Amygdala (tissue), 56 donors: ENCODE measurements around the gene WWOX.

Experiments used
- DNase-seq, 56 donors: peaks; one replicate each; lab custom pipeline; 2025; lab: John Stamatoyannopoulos, UW

Gene WWOX

DNA sequence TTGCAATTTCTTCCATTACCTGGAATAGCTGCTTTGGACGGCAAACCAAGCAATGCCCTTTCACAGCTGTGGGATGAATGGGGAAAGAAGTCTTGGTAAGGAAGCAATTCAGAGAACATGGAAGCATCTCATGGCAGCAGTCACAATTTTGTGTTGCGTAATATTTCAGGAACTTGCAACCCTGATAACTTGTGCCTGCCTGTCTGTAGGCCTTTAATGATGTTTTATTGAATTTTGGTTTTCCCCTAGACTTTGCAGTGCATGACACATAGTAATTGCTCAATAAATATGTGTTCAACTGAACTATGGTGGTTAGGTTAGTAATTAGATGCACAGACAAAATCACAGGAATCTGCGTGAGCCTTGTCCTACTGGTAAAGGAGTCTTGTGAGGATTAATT, 439.5 kb downstream of the WWOX start:
- no peak for DNase-seq

DNA sequence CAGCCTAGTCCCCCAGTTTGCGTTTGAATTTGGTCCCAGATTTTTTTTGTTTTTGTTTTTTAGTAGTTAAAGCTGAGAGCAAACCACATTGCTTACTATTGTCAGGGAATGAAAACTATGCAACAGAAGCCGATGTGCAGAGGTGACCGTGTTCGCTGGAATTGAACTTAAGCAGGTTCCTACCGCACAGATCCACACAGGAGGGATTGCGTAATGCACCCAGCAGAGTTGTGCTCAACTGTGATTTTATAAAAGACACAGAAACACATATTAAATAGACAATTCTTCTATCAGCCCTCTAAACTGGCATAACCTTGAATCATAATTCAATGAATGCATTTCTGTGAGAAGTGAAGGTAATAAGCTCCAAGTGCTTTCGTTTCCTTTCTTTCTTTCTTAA, 443.0 kb downstream of the WWOX start:
- DNase-seq, result no peak

DNA sequence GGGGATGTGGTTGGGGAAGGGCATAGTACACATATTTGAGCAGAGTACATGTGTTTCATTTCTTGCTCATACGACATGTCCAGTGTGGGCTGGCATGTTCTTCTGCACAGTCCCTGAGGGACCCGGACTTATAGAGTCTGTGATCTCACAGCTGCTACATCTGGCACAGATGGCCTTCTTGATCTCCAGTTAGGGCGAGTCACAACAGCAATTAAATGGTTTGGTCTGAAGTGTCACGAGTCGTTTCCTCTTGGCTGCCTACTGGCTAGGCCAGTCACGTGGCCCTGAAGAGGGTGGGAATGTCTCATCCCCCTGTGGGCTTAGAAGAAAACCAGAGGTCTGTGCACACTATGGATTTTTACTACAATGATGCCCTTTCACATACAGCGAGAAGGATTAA, 443.6 kb downstream of the WWOX start:
- DNase-seq, result no peak

DNA sequence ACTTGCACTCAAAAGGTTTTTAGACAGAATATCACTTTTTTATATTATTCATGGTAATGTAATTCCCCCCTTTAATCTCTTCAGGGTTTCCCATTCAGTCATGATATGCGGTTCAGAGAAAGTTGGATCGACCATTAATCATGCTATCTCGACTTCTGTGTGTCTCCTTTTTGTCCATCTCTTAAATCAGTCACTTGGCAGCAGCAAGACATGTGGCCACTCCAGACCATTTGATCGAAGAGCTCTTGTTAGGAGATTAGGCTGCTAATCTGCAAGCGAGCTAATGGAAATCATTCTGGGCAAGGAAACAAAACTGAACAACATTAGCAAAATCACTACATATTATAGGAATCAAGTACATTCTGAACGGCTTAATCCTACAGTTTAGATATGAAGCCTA, 449.9 kb downstream of the WWOX start:
- DNase-seq, result no peak

DNA sequence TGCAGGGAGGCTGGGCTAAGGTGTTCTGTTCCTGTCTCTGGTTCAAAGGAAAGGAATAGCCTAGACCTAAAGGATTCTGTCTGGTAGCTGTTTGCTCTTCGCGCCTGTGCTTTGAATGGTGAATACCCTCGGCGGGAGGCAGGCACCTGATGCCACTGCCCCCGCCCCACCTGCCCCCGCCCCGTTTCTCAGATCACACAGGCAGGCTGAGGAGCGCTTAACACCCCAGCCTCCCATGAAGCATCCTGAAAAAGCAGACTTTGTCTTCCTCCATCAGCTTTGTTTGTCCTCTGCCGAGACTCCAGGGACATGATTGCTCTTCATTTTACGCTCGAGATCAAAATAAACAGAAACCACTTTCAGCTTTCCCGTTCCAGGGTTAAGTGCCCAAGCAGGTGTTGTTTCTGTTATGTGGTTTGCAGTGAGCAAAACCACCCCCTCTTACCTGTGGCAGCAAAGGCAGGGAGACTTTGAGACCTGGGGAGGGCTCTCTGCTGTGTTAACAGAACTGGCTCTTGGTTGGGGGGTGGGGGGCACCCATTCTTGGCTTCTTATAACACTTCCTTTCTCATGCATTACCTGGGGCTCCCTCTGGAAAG, 452.1 kb downstream of the WWOX start:
- no peak for DNase-seq

DNA sequence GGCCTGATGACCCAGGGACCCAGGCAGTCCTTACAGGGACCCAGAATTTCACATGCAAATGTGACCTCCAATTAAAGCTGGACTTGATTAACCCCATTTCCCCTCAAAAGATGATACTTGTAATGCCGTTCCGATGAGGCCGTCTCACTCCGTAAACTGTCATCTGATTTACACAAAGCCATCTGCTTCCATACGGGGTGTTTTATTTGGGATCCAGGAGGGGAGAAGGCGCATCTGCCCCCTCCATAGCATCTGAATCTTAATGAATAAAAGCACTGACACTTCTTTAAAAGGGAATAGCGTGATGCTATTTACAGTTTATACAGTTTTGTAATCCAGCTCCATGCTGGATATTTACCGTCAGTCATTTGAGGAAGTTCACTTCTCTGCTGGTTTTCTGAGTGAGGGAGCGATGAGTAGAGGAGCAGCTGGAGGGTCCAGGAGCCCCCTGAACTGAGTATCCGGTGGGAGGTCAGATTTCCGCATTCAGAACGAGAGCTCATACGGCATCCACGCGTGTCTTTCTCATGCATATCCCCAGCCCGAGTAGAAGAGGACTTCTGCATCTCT, 452.7 kb downstream of the WWOX start:
- no peak for DNase-seq

DNA sequence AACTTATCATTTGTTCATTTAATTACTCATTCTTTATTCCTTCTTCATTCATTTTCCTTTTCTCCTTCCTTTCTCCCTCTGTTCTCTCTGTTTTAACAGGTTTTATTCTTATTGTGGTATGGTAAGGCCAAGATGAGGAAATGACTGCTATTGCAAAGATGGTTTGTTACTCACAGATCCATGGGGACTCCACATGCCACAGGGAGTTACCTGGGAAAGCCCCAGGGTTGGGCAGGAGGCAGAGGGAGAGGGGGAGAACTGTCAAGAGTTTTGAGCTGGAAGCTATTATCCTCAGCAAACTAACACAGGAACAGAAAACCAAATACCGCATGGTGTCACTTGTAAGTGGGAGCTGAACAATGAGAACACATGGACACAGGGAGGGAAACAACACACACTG, 453.3 kb downstream of the WWOX start:
- no peak for DNase-seq

DNA sequence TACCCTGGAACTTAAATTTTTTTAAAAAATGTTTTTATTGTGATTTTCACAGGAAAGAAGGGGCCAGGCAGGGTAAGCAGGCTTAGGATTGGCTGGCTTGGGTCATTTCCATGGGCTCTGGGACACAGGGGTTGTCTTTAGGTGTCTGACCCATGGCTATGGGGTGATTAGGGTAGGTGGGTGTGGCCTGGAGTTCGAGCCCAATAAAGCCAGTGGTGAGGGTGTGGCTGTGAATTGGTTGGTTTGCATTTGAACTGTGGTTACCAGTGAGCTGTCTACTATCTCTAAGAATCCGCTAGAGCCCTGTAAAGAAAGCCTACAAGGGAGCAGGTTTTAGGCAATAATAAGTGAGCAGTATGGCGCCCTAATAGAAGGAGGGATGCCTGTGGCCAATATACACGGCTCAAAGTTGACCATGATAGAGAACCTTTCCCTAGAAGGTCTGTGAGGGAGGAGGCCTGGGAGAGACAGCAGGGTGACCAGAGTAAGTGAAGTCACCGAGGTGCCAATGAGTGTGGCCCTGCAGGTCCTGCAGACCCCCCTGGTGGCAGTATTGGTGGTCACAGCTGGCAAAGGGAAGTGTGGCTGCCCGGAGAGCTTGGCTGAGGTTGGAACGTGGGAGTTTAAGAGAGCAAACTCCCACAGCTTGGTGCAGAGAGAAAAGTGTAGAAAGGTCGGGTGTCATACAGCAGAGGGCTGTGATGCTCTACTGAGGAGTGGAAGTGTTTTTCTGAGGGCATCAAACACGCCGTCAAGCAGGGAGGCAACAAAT, 454.0 kb downstream of the WWOX start:
- DNase-seq, result no peak

DNA sequence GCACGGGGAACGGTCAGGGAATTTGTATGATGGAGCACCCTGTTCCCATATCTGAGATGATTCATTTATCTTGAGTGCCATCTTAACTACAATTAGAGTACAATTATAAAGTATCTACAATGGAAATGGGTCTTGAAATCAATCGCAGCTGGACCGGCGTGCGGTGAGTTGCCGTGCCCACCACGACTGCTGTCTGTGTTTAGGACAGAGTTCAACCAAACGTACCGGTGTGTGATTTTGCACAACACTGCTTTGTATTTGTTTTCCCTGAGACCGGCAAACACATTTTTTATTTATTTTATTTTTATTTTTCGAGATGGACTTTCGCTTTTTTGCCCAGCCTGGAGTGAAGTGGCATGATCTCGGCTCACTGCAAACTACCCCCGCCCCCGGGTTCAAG, 457.0 kb downstream of the WWOX start:
- no peak for DNase-seq

DNA sequence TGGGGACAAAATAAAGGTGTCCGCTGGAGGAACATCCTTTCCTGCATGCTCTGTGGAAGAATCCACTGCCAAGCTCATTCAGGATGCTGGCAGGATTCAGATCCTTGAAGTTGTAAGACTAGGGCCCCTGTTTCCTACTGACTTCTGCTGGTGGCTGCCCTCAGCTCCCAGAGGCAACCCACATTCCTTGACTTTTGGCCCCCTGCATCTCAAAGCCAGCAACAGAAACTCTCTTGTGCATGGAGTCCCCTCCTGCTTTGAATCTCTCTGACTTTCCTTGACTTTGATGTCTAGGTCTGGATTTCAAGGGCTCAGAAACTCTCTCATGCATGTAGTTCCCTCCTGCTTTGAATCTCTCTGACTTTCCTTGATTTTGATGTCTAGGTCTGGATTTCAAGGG, 461.5 kb downstream of the WWOX start:
- DNase-seq, result no peak

DNA sequence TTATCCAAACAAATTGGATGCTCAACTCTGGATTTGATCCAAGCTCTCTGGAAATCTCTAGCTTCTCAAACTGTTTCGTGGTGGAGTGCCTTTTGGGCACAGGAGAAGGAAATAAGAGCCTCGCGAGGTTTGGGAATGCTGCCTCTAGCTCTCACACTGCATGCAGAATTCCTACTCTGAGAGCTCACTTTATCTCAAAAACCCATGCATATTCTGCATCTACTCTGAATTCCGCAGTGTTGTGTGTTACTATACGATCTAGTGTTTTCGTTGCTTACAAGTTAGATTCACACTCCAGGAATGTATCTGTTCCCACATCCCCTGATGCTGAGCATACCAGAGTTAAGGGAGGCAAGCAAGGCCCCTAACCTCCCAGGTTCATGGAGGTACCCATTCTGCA, 462.7 kb downstream of the WWOX start:
- DNase-seq, result no peak

DNA sequence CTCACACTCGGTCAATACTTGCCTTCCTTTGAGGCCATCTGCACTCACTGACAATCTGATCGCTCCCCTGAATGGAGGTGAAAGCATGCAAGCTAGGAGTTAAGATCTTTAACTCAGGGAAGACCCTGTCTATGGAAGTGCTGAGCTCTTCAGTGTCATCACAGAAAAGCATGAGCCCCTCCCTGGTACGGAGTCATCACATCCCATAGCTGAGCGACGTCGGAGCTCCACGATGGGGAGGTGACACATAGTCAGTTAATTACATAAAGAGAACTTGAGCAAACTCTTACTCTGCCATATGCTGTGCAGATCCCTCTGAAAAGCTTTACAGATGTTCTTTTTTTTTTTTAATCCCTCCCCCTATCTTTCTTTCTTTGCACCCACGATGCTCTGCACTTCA, 463.2 kb downstream of the WWOX start:
- DNase-seq, result no peak

DNA sequence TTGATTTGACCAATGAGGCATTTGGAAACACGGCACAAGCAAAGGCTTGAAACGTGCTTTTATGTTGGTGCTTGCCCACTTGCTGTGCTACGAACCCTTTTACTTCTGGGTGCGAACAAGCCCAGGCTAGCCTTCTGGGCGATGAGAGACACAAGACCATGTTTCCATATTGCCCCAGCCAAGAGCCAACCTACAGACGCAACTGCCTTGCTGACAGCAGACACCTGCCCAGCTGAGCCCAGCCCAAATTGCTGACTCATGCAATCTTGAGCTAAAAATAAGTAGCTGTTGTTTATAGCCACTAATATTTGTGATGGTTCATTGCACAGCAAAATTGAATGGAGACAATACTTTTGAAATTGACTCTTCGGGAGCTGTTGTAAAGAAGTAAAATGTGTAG, 464.5 kb downstream of the WWOX start:
- DNase-seq, result no peak

DNA sequence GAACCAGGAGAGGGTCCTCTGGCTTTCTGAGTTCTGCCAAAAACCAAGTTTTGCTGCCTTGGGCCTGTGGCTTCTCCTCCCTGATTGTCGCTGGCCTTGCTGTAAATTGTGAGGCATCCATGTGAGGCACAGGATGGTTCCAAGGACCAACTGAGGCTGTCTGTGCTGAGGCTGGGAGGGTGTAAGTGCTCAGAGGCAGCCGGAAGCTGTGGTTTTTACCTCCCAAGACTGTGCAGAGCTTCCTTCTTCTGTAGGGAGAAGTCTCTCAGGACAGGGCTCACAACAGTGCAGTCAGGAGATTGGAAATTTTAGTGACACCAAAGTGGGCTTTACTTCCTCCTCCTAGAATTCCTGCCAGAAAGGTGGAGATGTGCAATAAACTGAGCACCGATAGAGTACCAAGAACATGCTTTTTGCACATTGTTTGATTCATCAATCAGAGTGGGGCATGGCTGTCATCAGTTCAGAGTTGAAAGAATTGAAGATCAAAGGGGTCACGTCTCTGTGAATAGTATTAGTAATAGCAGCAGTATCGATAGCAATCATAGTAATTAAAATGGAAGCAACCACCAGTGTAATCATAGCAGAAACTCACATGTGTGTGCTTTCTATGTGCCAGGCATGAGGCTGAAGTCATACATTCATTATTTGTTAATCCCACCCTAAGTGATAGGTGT, 467.1 kb downstream of the WWOX start:
- DNase-seq, result no peak

DNA sequence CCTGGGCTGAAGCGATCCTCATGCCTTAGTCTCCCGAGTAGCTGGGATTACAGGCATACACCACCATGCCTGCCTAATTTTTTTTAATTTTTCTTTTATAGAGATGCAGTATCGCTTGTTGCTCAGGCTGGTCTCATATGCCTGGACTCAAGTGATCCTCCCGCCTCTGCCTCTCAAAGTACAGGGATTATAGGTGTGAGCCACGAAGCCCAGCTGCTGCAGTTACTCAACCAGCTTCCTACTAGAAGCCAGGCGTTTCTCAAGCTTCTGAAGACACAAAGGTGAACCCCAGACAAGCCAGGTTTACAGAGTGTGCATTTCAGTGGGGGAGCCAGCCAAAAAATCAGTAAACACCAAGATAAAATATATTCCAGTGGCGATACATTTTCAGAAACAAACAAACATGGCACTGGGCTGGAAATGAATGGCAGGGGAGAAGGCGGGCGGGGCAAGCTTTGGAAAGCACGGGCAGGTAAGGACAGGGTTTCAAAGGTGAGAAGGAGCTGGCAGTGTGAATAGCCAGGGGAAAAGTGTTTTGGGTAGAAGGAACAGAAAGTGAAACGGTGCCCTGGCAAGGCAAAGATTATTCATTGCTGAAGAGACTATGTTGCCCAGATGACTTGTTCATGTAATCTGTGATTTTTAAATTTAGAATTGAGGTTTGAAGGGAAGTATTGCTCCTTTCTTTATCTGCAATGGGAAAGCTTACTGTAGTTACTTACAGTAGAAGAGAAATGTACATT, 471.1 kb downstream of the WWOX start:
- no peak for DNase-seq

DNA sequence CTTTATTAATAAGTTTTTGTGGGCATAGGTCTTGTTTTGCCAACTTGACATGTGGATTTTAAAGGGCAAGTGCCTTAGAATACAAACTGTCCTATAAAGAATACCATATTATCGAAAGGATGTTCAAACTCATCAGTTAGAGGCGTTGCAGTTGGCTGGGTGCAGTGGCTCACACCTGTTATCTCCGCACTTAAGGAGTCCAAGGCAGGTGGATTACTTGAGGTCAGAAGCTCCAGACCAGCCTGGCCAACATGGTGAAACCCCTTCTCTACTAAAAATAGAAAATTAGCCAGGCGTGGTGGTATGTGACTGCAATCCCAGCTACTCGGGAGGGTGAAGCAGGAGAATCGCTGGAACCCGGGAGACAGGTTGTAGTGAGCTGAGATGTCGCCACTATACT, 472.0 kb downstream of the WWOX start:
- no peak for DNase-seq

DNA sequence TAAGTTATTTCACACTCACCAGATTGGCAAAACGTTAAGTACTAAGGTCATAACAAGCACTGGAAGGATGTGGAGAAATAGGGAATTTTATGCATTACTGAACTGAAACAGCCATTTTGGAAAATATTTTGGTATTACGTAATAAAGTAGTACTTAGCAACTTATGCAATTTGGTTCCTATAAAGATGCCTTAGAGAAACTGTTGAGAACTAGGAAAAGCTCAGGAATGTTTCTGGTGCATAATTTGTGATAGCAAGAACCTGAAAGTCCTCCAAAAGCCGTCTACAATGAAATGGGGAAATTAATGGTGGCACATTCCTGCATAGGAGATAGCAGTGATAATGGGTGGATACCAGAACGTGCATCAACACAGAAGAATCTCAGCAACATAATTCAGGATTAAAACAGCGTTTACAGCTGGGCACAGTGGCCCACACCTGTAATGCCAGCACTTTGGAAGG, 472.5 kb downstream of the WWOX start:
- no peak for DNase-seq

DNA sequence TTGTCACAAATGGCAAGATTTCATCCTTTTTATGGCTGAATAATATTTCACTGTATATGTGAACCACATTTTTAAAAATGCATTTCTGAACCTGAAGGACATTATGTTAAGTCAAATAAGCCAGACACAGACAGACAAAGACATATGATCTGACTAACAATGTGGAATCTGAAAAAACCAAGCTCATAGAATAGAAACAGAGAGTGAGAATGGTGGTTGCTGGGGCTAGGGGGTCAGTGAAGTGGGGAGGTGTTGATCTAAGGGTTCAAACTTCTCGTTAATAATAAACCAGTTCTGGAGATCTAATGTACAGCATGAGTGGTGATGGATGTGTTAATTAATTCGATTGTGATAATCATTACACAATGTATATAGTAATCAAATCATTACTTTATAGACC, 475.1 kb downstream of the WWOX start:
- DNase-seq, result no peak

DNA sequence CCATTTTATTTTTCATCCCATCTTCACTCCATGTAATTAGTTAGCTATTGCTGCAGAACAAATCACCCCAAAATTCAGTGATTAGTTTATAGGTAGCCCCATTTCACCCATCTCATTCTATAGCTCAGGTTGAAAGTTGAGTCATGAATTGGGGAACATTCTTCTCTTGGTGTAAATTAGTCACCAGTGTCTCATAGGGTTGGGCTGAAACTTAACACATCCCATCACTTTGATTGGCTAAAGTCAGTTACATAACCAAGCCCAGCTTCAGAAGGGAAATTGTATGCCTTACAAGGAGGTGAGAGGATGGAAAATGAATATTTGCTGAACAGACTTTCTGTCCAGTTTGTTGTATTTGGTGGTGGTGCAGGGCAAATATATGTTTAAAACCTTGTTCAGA, 477.5 kb downstream of the WWOX start:
- no peak for DNase-seq

DNA sequence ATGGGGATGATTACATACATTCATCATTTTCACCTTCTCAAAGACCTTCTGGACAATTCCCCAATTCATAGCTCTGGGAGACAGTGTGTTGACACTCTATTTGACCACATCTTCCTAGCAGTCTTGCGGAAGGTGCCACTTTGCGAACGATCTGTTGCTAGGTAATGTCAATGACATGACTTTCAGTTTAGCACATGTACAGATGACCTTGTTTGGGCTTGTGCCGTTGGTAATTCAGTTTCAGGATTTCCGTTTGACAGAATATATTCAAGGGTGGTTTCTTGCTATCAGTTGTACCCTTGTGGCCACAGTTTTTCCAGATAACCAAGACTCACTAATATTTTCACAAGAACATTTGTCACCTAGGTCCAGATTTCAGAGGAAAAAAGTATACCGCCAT, 478.2 kb downstream of the WWOX start:
- no peak for DNase-seq

DNA sequence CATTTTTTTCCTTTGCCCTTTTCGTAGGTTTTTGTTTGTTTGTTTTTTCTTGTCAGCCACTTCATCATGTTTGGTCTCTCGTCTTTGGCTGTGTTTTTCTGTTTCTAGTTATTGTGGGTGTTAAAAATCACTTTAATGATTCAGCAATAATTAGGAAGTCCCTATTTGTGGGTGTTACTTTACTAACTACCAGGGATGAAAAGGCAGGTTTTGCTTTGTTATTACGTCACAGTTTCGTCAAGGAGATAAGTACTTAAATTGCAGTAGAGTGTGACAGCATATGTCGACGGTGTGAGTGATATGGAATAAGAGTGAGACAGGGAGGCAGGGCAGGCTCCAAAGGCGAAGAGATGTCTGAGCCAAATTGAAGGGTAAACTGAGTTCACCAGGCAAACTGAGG, 479.6 kb downstream of the WWOX start:
- DNase-seq, result no peak
